ENCODE results near the gene SPAG9. TPM values are rescaled to one million over a fixed set of nuclear protein-coding genes. Genes with fewer than 3 reads are reported as not detected.

Gene SPAG9
- total and polyA plus RNA-seq, 2 of the 8 experiments (the other 6 are each of a cell fraction or from before 2014, with no cell fraction given) = 9.8 to 63.8 TPM

DNA sequence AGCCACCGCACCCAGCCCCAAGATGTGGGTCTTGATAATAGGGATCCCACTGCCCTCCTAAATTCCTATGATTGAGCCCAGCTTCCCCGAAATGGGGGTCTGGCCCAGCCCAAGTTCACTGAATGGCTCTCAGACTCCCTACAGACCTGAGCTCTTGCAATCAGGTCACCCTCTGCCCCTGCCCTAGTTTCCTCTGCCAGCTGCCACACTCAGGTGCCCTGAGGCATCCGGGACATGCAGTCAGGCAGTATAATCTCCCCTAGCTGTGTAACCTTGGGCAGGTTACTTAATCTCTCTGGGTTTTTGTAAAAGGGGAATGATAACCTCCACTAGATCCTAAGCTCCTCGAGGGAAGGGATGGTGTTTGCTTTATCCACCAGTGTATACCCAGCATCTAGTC lies 193.4 kb downstream of the SPAG9 start:
- Histone ChIP-seq H3K27ac (ENCODE audit: low read depth, low read length) (no peak overlapping the region), H2BK120ac (replicated peaks; ENCODE audit: low read depth, low read length) (no peak overlapping the region), H3K23ac (ENCODE audit: insufficient read length) (no peak overlapping the region), H3K79me1 (ENCODE audit: low read depth, low read length) (no peaks in the 10 kb centered on the region), H3K4me2 (ENCODE audit: insufficient read depth in 1 of 2, low read depth in 2 of 2, low read length in 2 of 2) (no peak overlapping the region), H3K14ac (ENCODE audit: insufficient read length) (no peak overlapping the region), H2AFZ (ENCODE audit: low read length) (no peak overlapping the region), H2AK5ac (ENCODE audit: low read depth, low read length) (no peak overlapping the region), H4K8ac (ENCODE audit: extremely low read depth, insufficient read depth, low read length) (no peak overlapping the region), H2BK5ac (ENCODE audit: low read depth, low read length) (no peak overlapping the region), H2BK12ac (ENCODE audit: low read depth, low read length) (no peak overlapping the region), H3K79me2 (ENCODE audit: control insufficient read depth in 1 of 2, insufficient read depth in 2 of 2, low read length in 2 of 2) (no peaks in the 10 kb centered on the region), H3K9me3 (ENCODE audit: insufficient read depth in 2 of 2, low read depth in 1 of 2, low read length in 1 of 2) (no peaks in the 10 kb centered on the region), H4K91ac (replicated peaks; ENCODE audit: insufficient read length, low read length) (no peak overlapping the region), H3K36me3 (ENCODE audit: control insufficient read depth in 2 of 4, insufficient read depth in 4 of 4, low read length in 3 of 4) (no peaks in the 10 kb centered on the region), H3K23me2 (ENCODE audit: low read depth, low read length) (peaks cover 3% of the 10 kb centered on the region), H3K4ac (replicated peaks; ENCODE audit: insufficient read length, low read depth, low read length) (no peak overlapping the region), H4K20me1 (replicated peaks in 1 of 2; ENCODE audit: control insufficient read depth in 1 of 2, insufficient read depth in 2 of 2, low read length in 2 of 2) (no peaks in the 10 kb centered on the region), H4K5ac (ENCODE audit: insufficient read length, low read depth, low read length) (no peak overlapping the region), H3K4me3 (ENCODE audit: extremely low read depth in 1 of 4, insufficient read depth in 2 of 4, low read depth in 3 of 4, low read length in 4 of 4) (no peak overlapping the region), H3K56ac (replicated peaks; ENCODE audit: insufficient read length, low read depth, low read length) (no peak overlapping the region), H3K18ac (ENCODE audit: extremely low read depth, low read length) (no peak overlapping the region), H2BK20ac (ENCODE audit: low read length) (no peak overlapping the region), H2BK15ac (ENCODE audit: low read length) (no peak overlapping the region), H3K9ac (replicated peaks in 1 of 4; ENCODE audit: extremely low read depth in 1 of 4, low read depth in 3 of 4, low read length in 3 of 4) (no peak overlapping the region), H3K4me1 (replicated peaks in 1 of 4; ENCODE audit: control insufficient read depth in 3 of 4, insufficient read depth in 4 of 4, low read length in 3 of 4) (peaks cover 6 to 19% (median 7%) of the 10 kb centered on the region in 4 experiments; a peak in 6 of 7 replicates), H3K27me3 (replicated peaks in 1 of 4; ENCODE audit: control insufficient read depth in 3 of 4, extremely low read depth in 1 of 4, insufficient read depth in 3 of 4, low read length in 3 of 4) (peaks cover 0 to 6% (median 4%) of the 10 kb centered on the region in 4 experiments; a peak in 3 of 7 replicates)
- WGBS, 2 experiments (ENCODE audit: extremely low coverage in 1 of 2, insufficient coverage in 1 of 2, insufficient read length in 1 of 2, insufficient replicate concordance in 2 of 2, low coverage in 1 of 2, low lambda C conversion rate in 2 of 2, missing lambda C conversion rate in 1 of 2) = 92% methylated on average over 4 of the region's 4 CpGs; no CpG with 5 or more reads in 1 of the 2 experiments
- ChIA-PET CTCF (ENCODE audit: partially characterized antibody) (interaction anchor here (0.6 to 4.1 kb wide), 9 partner anchors 8 to 143 kb away, joined by 3 to 11 read pairs (median 4); no protein-coding TSS in a partner anchor), POLR2A (ENCODE audit: partially characterized antibody) (interaction anchor here (0.6 to 4.4 kb wide), 4 partner anchors 10 to 61 kb away, joined by 3 to 33 read pairs (median 3); partner anchors contain the start of gene TOB1)
- FAIRE-seq (no peak), DNase-seq (ENCODE audit: low read depth in 1 of 2, low spot score in 2 of 2) (no peak)
- no peak for TF ChIP-seq GTF2F1 (IDR thresholded peaks at IDR 0.05; ENCODE audit: borderline replicate concordance, low read depth, low read length)
- TF ChIP-seq EZH2 (IDR thresholded peaks at IDR 0.05; ENCODE audit: low read depth, low read length, severe bottlenecking) = no peak
- TF ChIP-seq, protein P1, sequence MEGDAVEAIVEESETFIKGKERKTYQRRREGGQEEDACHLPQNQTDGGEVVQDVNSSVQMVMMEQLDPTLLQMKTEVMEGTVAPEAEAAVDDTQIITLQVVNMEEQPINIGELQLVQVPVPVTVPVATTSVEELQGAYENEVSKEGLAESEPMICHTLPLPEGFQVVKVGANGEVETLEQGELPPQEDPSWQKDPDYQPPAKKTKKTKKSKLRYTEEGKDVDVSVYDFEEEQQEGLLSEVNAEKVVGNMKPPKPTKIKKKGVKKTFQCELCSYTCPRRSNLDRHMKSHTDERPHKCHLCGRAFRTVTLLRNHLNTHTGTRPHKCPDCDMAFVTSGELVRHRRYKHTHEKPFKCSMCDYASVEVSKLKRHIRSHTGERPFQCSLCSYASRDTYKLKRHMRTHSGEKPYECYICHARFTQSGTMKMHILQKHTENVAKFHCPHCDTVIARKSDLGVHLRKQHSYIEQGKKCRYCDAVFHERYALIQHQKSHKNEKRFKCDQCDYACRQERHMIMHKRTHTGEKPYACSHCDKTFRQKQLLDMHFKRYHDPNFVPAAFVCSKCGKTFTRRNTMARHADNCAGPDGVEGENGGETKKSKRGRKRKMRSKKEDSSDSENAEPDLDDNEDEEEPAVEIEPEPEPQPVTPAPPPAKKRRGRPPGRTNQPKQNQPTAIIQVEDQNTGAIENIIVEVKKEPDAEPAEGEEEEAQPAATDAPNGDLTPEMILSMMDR (IDR thresholded peaks at IDR 0.05; ENCODE audit: control extremely low read depth in 1 of 3, insufficient read depth in 1 of 3, low read depth in 1 of 3, low read length in 3 of 3) = no peak
- TF ChIP-seq HDAC2 (IDR thresholded peaks at IDR 0.05; ENCODE audit: borderline replicate concordance in 1 of 2, low read depth in 2 of 2, low read length in 2 of 2) = no peak
- no peak for TF ChIP-seq CREB1 (IDR thresholded peaks at IDR 0.05)
- TF ChIP-seq TBP (IDR thresholded peaks at IDR 0.05; ENCODE audit: low read depth, low read length) = no peak

All from H1 (cell line).